T-helper 17 cell (primary cell): ENCODE measurements around the gene SLC4A3. TPM values are rescaled to one million over a fixed set of nuclear protein-coding genes. Genes with fewer than 3 reads are reported as not detected.

Experiments
- ATAC-seq: fragments of 150-1000 bp; cut with Tn5 transposase; 2 replicates; pipeline ENCODE4 v1.10.0; 2021; ENCODE audit warnings: mild to moderate bottlenecking, moderate library complexity
- DNase-seq, 3 donors: peaks; one replicate each; pipeline versions ENCODE4 v3.0.0 to v3.0.0-alpha.2; 2020 to 2021
- H3K9me3 ChIP-seq: one replicate; pipeline ENCODE4 v1.7.0; 2013; ENCODE audit warnings: low read length, mild to moderate bottlenecking; ENCODE audit not compliant: control insufficient read depth, poor library complexity, severe bottlenecking
- H3K27ac Mint-ChIP-seq: one replicate; pipeline ENCODE4 v1.8.0; 2022; ENCODE audit warnings: mild to moderate bottlenecking, moderate library complexity, mixed read lengths
- H3K27me3 Mint-ChIP-seq: one replicate; pipeline ENCODE4 v1.8.0; 2022; ENCODE audit warnings: mixed read lengths
- H3K36me3 Mint-ChIP-seq: one replicate; pipeline ENCODE4 v1.8.0; 2022; ENCODE audit warnings: low read depth, mixed read lengths
- H3K4me1 Mint-ChIP-seq: one replicate; pipeline ENCODE4 v1.8.0; 2022; ENCODE audit warnings: mild to moderate bottlenecking, mixed read lengths
- H3K4me3 Mint-ChIP-seq: one replicate; pipeline ENCODE4 v1.8.0; 2022; ENCODE audit warnings: mild to moderate bottlenecking, moderate library complexity, mixed read lengths
- total RNA-seq, 4 donors: library from RNA in 2 of 4; stranded (reverse) in 2 of 4; gene quantifications; one replicate each; pipeline ENCODE4 v1.2.3 and lab custom pipeline; 2022 to 2026

The SLC4A3 gene
- total RNA-seq, 2 donors from 2014 or later: 0.08 TPM; not detected in 1

GRCh38 chr2:219689676-219690628, 62.5 kb downstream of the SLC4A3 start:
- Mint-ChIP-seq H3K27ac (no peak overlapping the region), H3K36me3 (peaks cover 2% of the 10 kb centered on the region), H3K4me3 (no peak overlapping the region), H3K4me1 (peaks cover 1% of the 10 kb centered on the region), H3K27me3 (peaks cover 63% of the 10 kb centered on the region)
- ATAC-seq (peak; percentile 54), DNase-seq (no peak)
- no peaks in the 10 kb centered on the region for H3K9me3 ChIP-seq

- no peak overlapping the region for H3K4me3 Mint-ChIP-seq
- no peaks in the 10 kb centered on the region for H3K9me3 ChIP-seq
- H3K36me3 Mint-ChIP-seq: no peaks in the 10 kb centered on the region
- ATAC-seq: no peak
- no peak for DNase-seq
- no peak overlapping the region for H3K27ac Mint-ChIP-seq
- peaks cover 69% of the 10 kb centered on the region for H3K27me3 Mint-ChIP-seq
- no peaks in the 10 kb centered on the region for H3K4me1 Mint-ChIP-seq
These were observed 64.1 kb downstream of the SLC4A3 start for GRCh38 chr2:219691571-219691970.

Other genes with a start within 250 kb of the SLC4A3 start
- gene DNPEP, start 239.7 kb upstream of the SLC4A3 start, total RNA-seq: 100 to 1,000 TPM in 1 of 2 donors, 10 to 100 TPM in 1; 81.3 to 107 TPM
- not detected for gene DES, start 209.3 kb upstream of the SLC4A3 start, total RNA-seq
- gene SPEG, start 192.8 kb upstream of the SLC4A3 start, total RNA-seq: 1 to 10 TPM; 7.3 to 8.4 TPM
- gene GMPPA, start 128.7 kb upstream of the SLC4A3 start, total RNA-seq: 10 to 100 TPM; 25.1 to 27.2 TPM
- under 1 TPM in 1 of 2 donors, not detected in 1; 0.13 TPM for gene ASIC4, start 113.1 kb upstream of the SLC4A3 start, total RNA-seq
- gene CHPF, start 83.8 kb upstream of the SLC4A3 start, total RNA-seq: 10 to 100 TPM in 1 of 2 donors, 1 to 10 TPM in 1; 9.4 to 10.4 TPM
- gene TMEM198, start 83.6 kb upstream of the SLC4A3 start, total RNA-seq: under 1 TPM; 0.42 to 0.77 TPM
- gene OBSL1, start 56.1 kb upstream of the SLC4A3 start, total RNA-seq: 1 to 10 TPM in 1 of 2 donors, under 1 TPM in 1; 0.67 to 1.1 TPM
- gene INHA, start 55.3 kb upstream of the SLC4A3 start, total RNA-seq: not detected
- 10 to 100 TPM; 35.8 to 40.6 TPM for gene STK11IP, start 29.8 kb upstream of the SLC4A3 start, total RNA-seq